Neuronal stem cell (in vitro differentiated cells): ENCODE results near the gene METRN.

Experiments used
- DNase-seq: peaks from one replicate; pipeline ENCODE4 v3.0.0-alpha.2; 2013; ENCODE audit warnings: low spot score
- H2AFZ ChIP-seq: one replicate; pipeline ENCODE4 v1.6.1; 2013; ENCODE audit warnings: mild to moderate bottlenecking, low read length, inconsistent platforms
- H2AK5ac ChIP-seq: 2 replicates; pipeline ENCODE4 v1.6.1; 2013; ENCODE audit warnings: low read depth, mild to moderate bottlenecking, inconsistent platforms, low read length, moderate library complexity, mixed read lengths
- H2BK120ac ChIP-seq: 2 replicates; pipeline ENCODE4 v1.6.1; 2013; ENCODE audit warnings: low read depth, mild to moderate bottlenecking, inconsistent platforms, low read length, moderate library complexity, mixed read lengths
- H2BK12ac ChIP-seq: one replicate; pipeline ENCODE4 v1.6.1; 2013; ENCODE audit warnings: low read length, inconsistent platforms
- H2BK15ac ChIP-seq: 2 replicates; pipeline ENCODE4 v1.6.1; 2013; ENCODE audit warnings: mild to moderate bottlenecking, low read length, inconsistent platforms, mixed read lengths
- H2BK5ac ChIP-seq: one replicate; pipeline ENCODE4 v1.6.1; 2013; ENCODE audit warnings: inconsistent platforms, mild to moderate bottlenecking, low read length, moderate library complexity
- H3K14ac ChIP-seq: one replicate; pipeline ENCODE4 v1.6.1; 2013; ENCODE audit warnings: low read length, inconsistent platforms
- H3K18ac ChIP-seq: 2 replicates; pipeline ENCODE4 v1.6.1; 2013; ENCODE audit warnings: low read length, inconsistent platforms
- H3K23ac ChIP-seq: 2 replicates; pipeline ENCODE4 v1.6.1; 2013; ENCODE audit warnings: low read depth, mild to moderate bottlenecking, mixed read lengths, low read length, inconsistent platforms; ENCODE audit not compliant: poor library complexity
- H3K27ac ChIP-seq: replicated peaks from 3 replicates; pipeline ENCODE4 v1.5.1; 2013; ENCODE audit warnings: low read length, inconsistent platforms
- H3K27me3 ChIP-seq, 3 experiments: 2 replicates each; pipeline ENCODE4 v1.6.1; 2013; ENCODE audit warnings: low read length in 3 of 3, mild to moderate bottlenecking in 2 of 3, inconsistent platforms in 1 of 3, low read depth in 1 of 3, mixed read lengths in 1 of 3, moderate library complexity in 1 of 3; ENCODE audit not compliant: control insufficient read depth in 3 of 3, insufficient read depth in 3 of 3
- H3K36me3 ChIP-seq, 2 donors: replicated peaks in 1 of 2; 2 replicates each; pipeline ENCODE4 v1.6.1; 2013; ENCODE audit warnings: low read length in 2 of 2; ENCODE audit not compliant: control insufficient read depth in 2 of 2, insufficient read depth in 2 of 2
- H3K4ac ChIP-seq: 2 replicates; pipeline ENCODE4 v1.6.1; 2013; ENCODE audit warnings: inconsistent platforms, mild to moderate bottlenecking, low read length, moderate library complexity
- H3K4me1 ChIP-seq, 2 donors: 1 replicate in 1 of 2; 2 replicates in 1 of 2; pipeline ENCODE4 v1.6.1; 2013; ENCODE audit warnings: low read length in 2 of 2, low read depth in 1 of 2; ENCODE audit not compliant: control insufficient read depth in 2 of 2, insufficient read depth in 1 of 2
- H3K4me2 ChIP-seq: one replicate; pipeline ENCODE4 v1.6.1; 2013; ENCODE audit warnings: mild to moderate bottlenecking, low read length, inconsistent platforms; ENCODE audit not compliant: insufficient read depth, poor library complexity, severe bottlenecking
- H3K4me3 ChIP-seq, 2 donors: 2 replicates each; pipeline ENCODE4 v1.5.1; 2013; ENCODE audit warnings: low read length in 2 of 2, mild to moderate bottlenecking in 2 of 2, inconsistent platforms in 1 of 2, moderate library complexity in 1 of 2
- H3K79me1 ChIP-seq: one replicate; pipeline ENCODE4 v1.6.1; 2013; ENCODE audit warnings: low read depth, mild to moderate bottlenecking, inconsistent platforms, low read length, moderate library complexity
- H3K9ac ChIP-seq: one replicate; pipeline ENCODE4 v1.6.1; 2013; ENCODE audit warnings: mild to moderate bottlenecking, low read depth, low read length, inconsistent platforms; ENCODE audit not compliant: poor library complexity
- H3K9me3 ChIP-seq, 2 donors: replicated peaks in 1 of 2; 2 replicates each; pipeline versions ENCODE3 to v1.6.1; 2013; ENCODE audit warnings: low read length in 2 of 2, mild to moderate bottlenecking in 2 of 2, inconsistent platforms in 1 of 2, low read depth in 1 of 2, mixed read lengths in 1 of 2, moderate library complexity in 1 of 2; ENCODE audit not compliant: control insufficient read depth in 2 of 2, insufficient read depth in 1 of 2
- H4K8ac ChIP-seq: one replicate; pipeline ENCODE4 v1.6.1; 2013; ENCODE audit warnings: low read depth, mild to moderate bottlenecking, inconsistent platforms, low read length, moderate library complexity
- H4K91ac ChIP-seq: one replicate; pipeline ENCODE4 v1.6.1; 2013; ENCODE audit warnings: low read length, low read depth, mild to moderate bottlenecking, inconsistent platforms; ENCODE audit not compliant: poor library complexity
- WGBS, 2 donors: extraction: QIAGEN DNeasy Blood & Tissue Kit; methylation state at CpG; one replicate each; pipeline ENCODE4 v1.1.7; 2013; ENCODE audit warnings: missing lambda C conversion rate in 2 of 2, mixed read lengths in 1 of 2; ENCODE audit not compliant: insufficient read length in 2 of 2, insufficient replicate concordance in 1 of 2; ENCODE audit errors: extremely low coverage in 2 of 2; 5-methylcytosine and 5-hydroxymethylcytosine counted together

Gene METRN

DNA sequence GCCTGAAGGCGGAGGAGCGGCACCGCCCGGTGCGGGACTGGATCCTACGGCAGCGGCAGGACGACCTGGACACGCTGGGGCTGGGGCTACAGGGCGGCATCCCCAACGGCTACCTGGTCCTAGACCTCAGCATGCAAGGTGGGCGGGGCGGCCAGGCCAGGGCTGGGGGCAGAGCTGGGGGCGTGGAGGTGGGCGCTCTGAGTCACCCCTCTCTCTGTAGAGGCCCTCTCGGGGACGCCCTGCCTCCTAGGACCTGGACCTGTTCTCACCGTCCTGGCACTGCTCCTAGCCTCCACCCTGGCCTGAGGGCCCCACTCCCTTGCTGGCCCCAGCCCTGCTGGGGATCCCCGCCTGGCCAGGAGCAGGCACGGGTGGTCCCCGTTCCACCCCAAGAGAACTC, 53.5 kb downstream of the METRN start:
- H3K4me1 ChIP-seq, result peaks cover 0 to 10% of the 10 kb centered on the region in 2 donors
- H3K14ac ChIP-seq, result no peak overlapping the region
- DNase-seq, result no peak
- peaks cover 0 to under 1% (median 0%) of the 10 kb centered on the region in 3 experiments for H3K27me3 ChIP-seq
- H2BK15ac ChIP-seq, result peak overlapping the region; percentile 89
- H3K9me3 ChIP-seq, result no peaks in the 10 kb centered on the region
- no peak overlapping the region for H3K4me2 ChIP-seq
- H2BK120ac ChIP-seq, result peak overlapping the region; percentile 67
- no peak overlapping the region for H2AFZ ChIP-seq
- peaks cover 3% of the 10 kb centered on the region for H3K79me1 ChIP-seq
- no peak overlapping the region for H4K91ac ChIP-seq
- H3K23ac ChIP-seq, result peak overlapping the region; percentile 43
- H3K36me3 ChIP-seq, result no peaks in the 10 kb centered on the region
- H4K8ac ChIP-seq, result peak overlapping the region; percentile 3
- WGBS, 2 donors, result no CpG with 5 or more reads among the region's 21 CpGs
- no peak overlapping the region for H3K4me3 ChIP-seq
- H2AK5ac ChIP-seq, result peak overlapping the region; percentile 97
- H2BK5ac ChIP-seq, result peak overlapping the region; percentile 88
- H2BK12ac ChIP-seq, result peak overlapping the region; percentile 97
- peak overlapping the region; percentile 70 for H3K9ac ChIP-seq
- H3K4ac ChIP-seq, result peak overlapping the region; percentile 53
- H3K27ac ChIP-seq, result no peak overlapping the region
- H3K18ac ChIP-seq, result peak overlapping the region; percentile 94
